Inflammatory macrophage treated with lipopolysaccharide for 1 hour (primary cell): ENCODE results near the gene HSPG2.
"Not testable (repeated sequence)": the region's sequence is repeated elsewhere in the genome, so short reads cannot be mapped to it uniquely, and the experiment has no call there.

Experiments used
- DNase-seq, 2 donors: peaks; one replicate each; pipeline ENCODE4 v3.0.0-alpha.2; 2020 to 2022

The HSPG2 gene

GRCh38 chr1:21932127-21932526 lies 5.0 kb downstream of the HSPG2 start:
- peak; percentile 51 to 82 for DNase-seq

- no peak for DNase-seq
Measured at GRCh38 chr1:21931171-21932093, 5.7 kb downstream of the HSPG2 start.

- DNase-seq: no peak
Measured at GRCh38 chr1:21930629-21931170, 6.4 kb downstream of the HSPG2 start.

GRCh38 chr1:21930080-21930571 lies 7.0 kb downstream of the HSPG2 start:
- no peak for DNase-seq

- DNase-seq: no peak
Measured at GRCh38 chr1:21927533-21928237, 9.4 kb downstream of the HSPG2 start.

GRCh38 chr1:21926814-21927532 lies 10.1 kb downstream of the HSPG2 start:
- no peak for DNase-seq

- DNase-seq: no peak
Measured at GRCh38 chr1:21926065-21926464, 11.0 kb downstream of the HSPG2 start.

- DNase-seq: no peak
Measured at GRCh38 chr1:21925334-21925940, 11.7 kb downstream of the HSPG2 start.

GRCh38 chr1:21924503-21925005 lies 12.6 kb downstream of the HSPG2 start:
- peak; percentile 56 to 60 for DNase-seq

- DNase-seq: no peak
Measured at GRCh38 chr1:21922090-21923013, 14.8 kb downstream of the HSPG2 start.

- DNase-seq: no peak
Measured at GRCh38 chr1:21921100-21921875, 15.8 kb downstream of the HSPG2 start.

GRCh38 chr1:21919520-21919919 lies 17.6 kb downstream of the HSPG2 start:
- DNase-seq: no peak

- DNase-seq: not testable (repeated sequence)
Measured at GRCh38 chr1:21917239-21917631, 19.9 kb downstream of the HSPG2 start.

GRCh38 chr1:21916447-21917238 lies 20.5 kb downstream of the HSPG2 start:
- DNase-seq: no peak

- DNase-seq: no peak
Measured at GRCh38 chr1:21914880-21915640, 22.1 kb downstream of the HSPG2 start.

GRCh38 chr1:21914450-21914849 lies 22.7 kb downstream of the HSPG2 start:
- no peak for DNase-seq

GRCh38 chr1:21913763-21914162 lies 23.3 kb downstream of the HSPG2 start:
- DNase-seq: peak in 1 of 2 donors; percentile 11

GRCh38 chr1:21913258-21913657 lies 23.9 kb downstream of the HSPG2 start:
- no peak for DNase-seq
